HEK293 (cell line): Measurements from ENCODE around the gene RITA1.

Source experiments
- MEIS1 ChIP-seq: sonication (generic); formaldehyde crosslinking; IDR thresholded peaks from 2 replicates; pipeline ENCODE4 v1.8.1; 2022; ENCODE audit warnings: missing genetic modification reagents, mild to moderate bottlenecking, borderline replicate concordance
- SP3 ChIP-seq: fragments of 450-650 bp; formaldehyde crosslinking; IDR thresholded peaks from 2 replicates; pipeline ENCODE4 v1.5.1; 2016; ENCODE audit warnings: missing biosample characterization, missing genetic modification characterization
- YY1 ChIP-seq: fragments of 450-650 bp; formaldehyde crosslinking; IDR thresholded peaks from 2 replicates; pipeline ENCODE4 v1.5.1; 2018; ENCODE audit warnings: missing biosample characterization, missing genetic modification characterization
- YY2 ChIP-seq: fragments of 450-650 bp; formaldehyde crosslinking; IDR thresholded peaks from 2 replicates; pipeline ENCODE4 v1.5.1; 2016; ENCODE audit warnings: missing biosample characterization, missing genetic modification characterization
- ZFP41 ChIP-seq: fragments of 450-650 bp; formaldehyde crosslinking; IDR thresholded peaks from 2 replicates; pipeline ENCODE4 v1.5.1; 2016; ENCODE audit warnings: missing biosample characterization, missing genetic modification characterization, borderline replicate concordance
- ZNF133 ChIP-seq: fragments of 450-650 bp; formaldehyde crosslinking; IDR thresholded peaks from 2 replicates; pipeline ENCODE4 v1.5.1; 2016; ENCODE audit warnings: missing biosample characterization, missing genetic modification characterization
- ZNF239 ChIP-seq: fragments of 450-650 bp; formaldehyde crosslinking; IDR thresholded peaks from 2 replicates; pipeline ENCODE4 v1.5.1; 2016; ENCODE audit warnings: missing biosample characterization, missing genetic modification characterization
- ZNF24 ChIP-seq: fragments of 450-650 bp; formaldehyde crosslinking; IDR thresholded peaks from 2 replicates; pipeline ENCODE4 v1.5.1; 2016; ENCODE audit warnings: missing biosample characterization, missing genetic modification characterization
- TF ChIP-seq, protein P1 (sequence below): fragments of 450-650 bp; formaldehyde crosslinking; IDR thresholded peaks from 2 replicates; pipeline ENCODE4 v1.5.1; 2016; ENCODE audit warnings: missing biosample characterization, missing genetic modification characterization
- TF ChIP-seq, protein P2 (sequence below): fragments of 450-650 bp; formaldehyde crosslinking; IDR thresholded peaks from 2 replicates; pipeline ENCODE4 v1.5.1; 2016; ENCODE audit warnings: missing biosample characterization, missing genetic modification characterization
- TF ChIP-seq, protein P3 (sequence below): IDR thresholded peaks from 2 replicates; pipeline ENCODE4 v1.6.1; 2011; ENCODE audit warnings: mild to moderate bottlenecking, low read depth, low read length, borderline replicate concordance
- TF ChIP-seq, protein P4 (sequence below): fragments of 450-650 bp; formaldehyde crosslinking; IDR thresholded peaks from 2 replicates; pipeline ENCODE4 v1.5.1; 2017; ENCODE audit warnings: missing biosample characterization, mild to moderate bottlenecking, missing genetic modification characterization, moderate library complexity
- TF ChIP-seq, protein P5 (sequence below): fragments of 450-650 bp; formaldehyde crosslinking; IDR thresholded peaks from 2 replicates; pipeline ENCODE4 v1.5.1; 2016; ENCODE audit warnings: missing biosample characterization, missing genetic modification characterization

DNA sequence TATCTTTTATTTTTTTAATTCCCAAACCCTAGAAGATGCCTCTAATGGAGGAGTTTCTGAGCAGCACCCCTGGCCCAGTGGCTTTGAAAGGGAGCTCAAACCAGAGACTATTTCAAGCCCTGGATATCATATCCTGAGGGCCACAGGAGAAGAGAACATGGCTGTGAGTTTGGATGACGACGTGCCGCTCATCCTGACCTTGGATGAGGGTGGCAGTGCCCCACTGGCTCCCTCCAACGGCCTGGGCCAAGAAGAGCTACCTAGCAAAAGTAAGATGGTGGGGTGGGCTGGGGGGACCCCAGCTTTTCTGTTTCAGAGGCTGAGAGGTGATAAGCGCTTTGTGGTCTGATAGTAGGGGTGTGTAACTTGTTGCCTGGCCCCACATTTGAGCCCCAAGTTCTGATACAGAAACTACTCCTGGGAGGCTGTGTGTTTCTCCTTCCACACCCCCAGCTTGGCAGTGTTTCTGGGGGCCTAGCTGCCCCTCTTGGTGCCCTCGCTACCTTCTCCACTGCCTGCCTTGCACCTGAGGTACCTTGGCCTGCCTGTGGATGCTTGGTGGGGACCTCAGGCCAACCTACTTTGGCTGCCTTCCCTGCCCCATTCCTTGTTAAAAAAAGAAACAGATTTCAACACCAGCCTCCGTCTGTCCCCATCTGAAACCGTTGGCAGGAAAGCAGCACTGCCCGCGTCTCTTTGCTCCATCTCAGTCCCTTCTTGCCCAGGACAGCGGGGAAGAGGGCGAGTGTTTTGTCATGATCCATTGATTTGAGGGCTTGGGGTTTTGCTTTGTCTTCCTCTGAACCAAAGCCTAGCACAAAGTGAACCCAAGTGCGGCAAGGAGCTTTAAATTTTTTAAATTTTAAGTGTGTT is 41.4 kb downstream of the RITA1 start:
- TF ChIP-seq, protein P1, sequence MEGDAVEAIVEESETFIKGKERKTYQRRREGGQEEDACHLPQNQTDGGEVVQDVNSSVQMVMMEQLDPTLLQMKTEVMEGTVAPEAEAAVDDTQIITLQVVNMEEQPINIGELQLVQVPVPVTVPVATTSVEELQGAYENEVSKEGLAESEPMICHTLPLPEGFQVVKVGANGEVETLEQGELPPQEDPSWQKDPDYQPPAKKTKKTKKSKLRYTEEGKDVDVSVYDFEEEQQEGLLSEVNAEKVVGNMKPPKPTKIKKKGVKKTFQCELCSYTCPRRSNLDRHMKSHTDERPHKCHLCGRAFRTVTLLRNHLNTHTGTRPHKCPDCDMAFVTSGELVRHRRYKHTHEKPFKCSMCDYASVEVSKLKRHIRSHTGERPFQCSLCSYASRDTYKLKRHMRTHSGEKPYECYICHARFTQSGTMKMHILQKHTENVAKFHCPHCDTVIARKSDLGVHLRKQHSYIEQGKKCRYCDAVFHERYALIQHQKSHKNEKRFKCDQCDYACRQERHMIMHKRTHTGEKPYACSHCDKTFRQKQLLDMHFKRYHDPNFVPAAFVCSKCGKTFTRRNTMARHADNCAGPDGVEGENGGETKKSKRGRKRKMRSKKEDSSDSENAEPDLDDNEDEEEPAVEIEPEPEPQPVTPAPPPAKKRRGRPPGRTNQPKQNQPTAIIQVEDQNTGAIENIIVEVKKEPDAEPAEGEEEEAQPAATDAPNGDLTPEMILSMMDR (tag by site-specific recombination), result no peak
- TF ChIP-seq MEIS1, result no peak
- TF ChIP-seq, protein P2, sequence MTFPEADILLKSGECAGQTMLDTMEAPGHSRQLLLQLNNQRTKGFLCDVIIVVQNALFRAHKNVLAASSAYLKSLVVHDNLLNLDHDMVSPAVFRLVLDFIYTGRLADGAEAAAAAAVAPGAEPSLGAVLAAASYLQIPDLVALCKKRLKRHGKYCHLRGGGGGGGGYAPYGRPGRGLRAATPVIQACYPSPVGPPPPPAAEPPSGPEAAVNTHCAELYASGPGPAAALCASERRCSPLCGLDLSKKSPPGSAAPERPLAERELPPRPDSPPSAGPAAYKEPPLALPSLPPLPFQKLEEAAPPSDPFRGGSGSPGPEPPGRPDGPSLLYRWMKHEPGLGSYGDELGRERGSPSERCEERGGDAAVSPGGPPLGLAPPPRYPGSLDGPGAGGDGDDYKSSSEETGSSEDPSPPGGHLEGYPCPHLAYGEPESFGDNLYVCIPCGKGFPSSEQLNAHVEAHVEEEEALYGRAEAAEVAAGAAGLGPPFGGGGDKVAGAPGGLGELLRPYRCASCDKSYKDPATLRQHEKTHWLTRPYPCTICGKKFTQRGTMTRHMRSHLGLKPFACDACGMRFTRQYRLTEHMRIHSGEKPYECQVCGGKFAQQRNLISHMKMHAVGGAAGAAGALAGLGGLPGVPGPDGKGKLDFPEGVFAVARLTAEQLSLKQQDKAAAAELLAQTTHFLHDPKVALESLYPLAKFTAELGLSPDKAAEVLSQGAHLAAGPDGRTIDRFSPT (tag by site-specific recombination), result no peak
- no peak for TF ChIP-seq ZNF133
- no peak for TF ChIP-seq YY2 (tag by site-specific recombination)
- no peak for TF ChIP-seq ZNF24 (tag by site-specific recombination)
- TF ChIP-seq, protein P3, sequence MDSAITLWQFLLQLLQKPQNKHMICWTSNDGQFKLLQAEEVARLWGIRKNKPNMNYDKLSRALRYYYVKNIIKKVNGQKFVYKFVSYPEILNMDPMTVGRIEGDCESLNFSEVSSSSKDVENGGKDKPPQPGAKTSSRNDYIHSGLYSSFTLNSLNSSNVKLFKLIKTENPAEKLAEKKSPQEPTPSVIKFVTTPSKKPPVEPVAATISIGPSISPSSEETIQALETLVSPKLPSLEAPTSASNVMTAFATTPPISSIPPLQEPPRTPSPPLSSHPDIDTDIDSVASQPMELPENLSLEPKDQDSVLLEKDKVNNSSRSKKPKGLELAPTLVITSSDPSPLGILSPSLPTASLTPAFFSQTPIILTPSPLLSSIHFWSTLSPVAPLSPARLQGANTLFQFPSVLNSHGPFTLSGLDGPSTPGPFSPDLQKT, result no peak
- no peak for TF ChIP-seq ZNF239 (tag by site-specific recombination)
- TF ChIP-seq YY1 (tag by site-specific recombination), result no peak
- no peak for TF ChIP-seq ZFP41 (tag by site-specific recombination)
- no peak for TF ChIP-seq SP3 (tag by site-specific recombination)
- TF ChIP-seq, protein P4, sequence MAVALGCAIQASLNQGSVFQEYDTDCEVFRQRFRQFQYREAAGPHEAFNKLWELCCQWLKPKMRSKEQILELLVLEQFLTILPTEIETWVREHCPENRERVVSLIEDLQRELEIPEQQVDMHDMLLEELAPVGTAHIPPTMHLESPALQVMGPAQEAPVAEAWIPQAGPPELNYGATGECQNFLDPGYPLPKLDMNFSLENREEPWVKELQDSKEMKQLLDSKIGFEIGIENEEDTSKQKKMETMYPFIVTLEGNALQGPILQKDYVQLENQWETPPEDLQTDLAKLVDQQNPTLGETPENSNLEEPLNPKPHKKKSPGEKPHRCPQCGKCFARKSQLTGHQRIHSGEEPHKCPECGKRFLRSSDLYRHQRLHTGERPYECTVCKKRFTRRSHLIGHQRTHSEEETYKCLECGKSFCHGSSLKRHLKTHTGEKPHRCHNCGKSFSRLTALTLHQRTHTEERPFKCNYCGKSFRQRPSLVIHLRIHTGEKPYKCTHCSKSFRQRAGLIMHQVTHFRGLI (tag by site-specific recombination), result no peak
- TF ChIP-seq, protein P5, sequence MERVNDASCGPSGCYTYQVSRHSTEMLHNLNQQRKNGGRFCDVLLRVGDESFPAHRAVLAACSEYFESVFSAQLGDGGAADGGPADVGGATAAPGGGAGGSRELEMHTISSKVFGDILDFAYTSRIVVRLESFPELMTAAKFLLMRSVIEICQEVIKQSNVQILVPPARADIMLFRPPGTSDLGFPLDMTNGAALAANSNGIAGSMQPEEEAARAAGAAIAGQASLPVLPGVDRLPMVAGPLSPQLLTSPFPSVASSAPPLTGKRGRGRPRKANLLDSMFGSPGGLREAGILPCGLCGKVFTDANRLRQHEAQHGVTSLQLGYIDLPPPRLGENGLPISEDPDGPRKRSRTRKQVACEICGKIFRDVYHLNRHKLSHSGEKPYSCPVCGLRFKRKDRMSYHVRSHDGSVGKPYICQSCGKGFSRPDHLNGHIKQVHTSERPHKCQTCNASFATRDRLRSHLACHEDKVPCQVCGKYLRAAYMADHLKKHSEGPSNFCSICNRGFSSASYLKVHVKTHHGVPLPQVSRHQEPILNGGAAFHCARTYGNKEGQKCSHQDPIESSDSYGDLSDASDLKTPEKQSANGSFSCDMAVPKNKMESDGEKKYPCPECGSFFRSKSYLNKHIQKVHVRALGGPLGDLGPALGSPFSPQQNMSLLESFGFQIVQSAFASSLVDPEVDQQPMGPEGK, result no peak
